Measurements from ENCODE around the gene IGF1R. TPM values are rescaled to one million over a fixed set of nuclear protein-coding genes. Genes with fewer than 3 reads are reported as not detected.

The IGF1R gene
- total and polyA plus RNA-seq, 12 donors = 8.6 to 138 (median 66.0) TPM

DNA sequence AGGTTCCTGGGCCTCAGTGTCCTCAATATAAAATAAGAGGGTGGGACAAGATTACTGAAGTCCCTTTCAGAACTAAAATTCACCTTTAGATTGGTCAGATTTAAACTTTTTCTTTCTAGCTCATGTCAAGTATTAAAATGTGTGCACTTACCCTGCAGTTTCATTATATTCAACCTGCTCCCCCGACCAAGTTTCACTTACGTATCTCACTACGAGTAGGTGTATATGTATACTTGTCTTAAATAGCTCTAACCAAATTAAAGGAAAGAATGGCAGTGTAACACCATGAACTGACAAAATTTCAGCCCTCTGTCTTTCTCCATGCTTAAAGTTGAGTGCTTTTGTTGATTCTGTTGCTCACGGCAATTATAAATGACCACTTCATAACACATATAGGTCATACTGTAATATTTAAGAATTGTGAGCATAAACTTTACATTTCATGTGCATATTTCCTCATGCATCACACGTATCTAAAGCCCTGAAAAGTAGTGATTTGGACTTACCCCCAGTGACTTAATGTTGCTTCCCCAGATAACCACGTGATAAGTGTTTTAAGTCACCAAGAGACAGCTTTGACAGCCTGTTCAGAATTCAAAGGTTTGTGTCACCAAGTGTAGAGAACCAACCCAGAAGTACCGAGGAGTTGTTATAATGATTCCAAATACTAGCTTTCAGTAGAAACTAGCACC lies 289.2 kb downstream of the IGF1R start:
- whole genome bisulfite sequencing, 4 donors = 90 to 94% (median 93%) methylated on average over 7 of the region's 7 CpGs
- DNase-seq = no peak
- H3K9me3 ChIP-seq (replicated peaks in 1 of 3) = no peaks in the 10 kb centered on the region
- H3K36me3 ChIP-seq (replicated peaks in 1 of 2) = peaks cover 0 to 55% of the 10 kb centered on the region in 2 donors
- H3K4me3 ChIP-seq = no peak overlapping the region
- no peak for TF ChIP-seq POLR2A (IDR thresholded peaks at IDR 0.05)
- TF ChIP-seq, protein P1, sequence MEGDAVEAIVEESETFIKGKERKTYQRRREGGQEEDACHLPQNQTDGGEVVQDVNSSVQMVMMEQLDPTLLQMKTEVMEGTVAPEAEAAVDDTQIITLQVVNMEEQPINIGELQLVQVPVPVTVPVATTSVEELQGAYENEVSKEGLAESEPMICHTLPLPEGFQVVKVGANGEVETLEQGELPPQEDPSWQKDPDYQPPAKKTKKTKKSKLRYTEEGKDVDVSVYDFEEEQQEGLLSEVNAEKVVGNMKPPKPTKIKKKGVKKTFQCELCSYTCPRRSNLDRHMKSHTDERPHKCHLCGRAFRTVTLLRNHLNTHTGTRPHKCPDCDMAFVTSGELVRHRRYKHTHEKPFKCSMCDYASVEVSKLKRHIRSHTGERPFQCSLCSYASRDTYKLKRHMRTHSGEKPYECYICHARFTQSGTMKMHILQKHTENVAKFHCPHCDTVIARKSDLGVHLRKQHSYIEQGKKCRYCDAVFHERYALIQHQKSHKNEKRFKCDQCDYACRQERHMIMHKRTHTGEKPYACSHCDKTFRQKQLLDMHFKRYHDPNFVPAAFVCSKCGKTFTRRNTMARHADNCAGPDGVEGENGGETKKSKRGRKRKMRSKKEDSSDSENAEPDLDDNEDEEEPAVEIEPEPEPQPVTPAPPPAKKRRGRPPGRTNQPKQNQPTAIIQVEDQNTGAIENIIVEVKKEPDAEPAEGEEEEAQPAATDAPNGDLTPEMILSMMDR (IDR thresholded peaks at IDR 0.05) = no peak
- no peaks in the 10 kb centered on the region for H3K27me3 ChIP-seq
- peaks cover 10 to 11% of the 10 kb centered on the region in 2 donors for H3K4me1 ChIP-seq (replicated peaks in 1 of 2)
- H3K27ac ChIP-seq = no peak overlapping the region
- intact Hi-C loops (cut with DNase I) = no loop called here

DNA sequence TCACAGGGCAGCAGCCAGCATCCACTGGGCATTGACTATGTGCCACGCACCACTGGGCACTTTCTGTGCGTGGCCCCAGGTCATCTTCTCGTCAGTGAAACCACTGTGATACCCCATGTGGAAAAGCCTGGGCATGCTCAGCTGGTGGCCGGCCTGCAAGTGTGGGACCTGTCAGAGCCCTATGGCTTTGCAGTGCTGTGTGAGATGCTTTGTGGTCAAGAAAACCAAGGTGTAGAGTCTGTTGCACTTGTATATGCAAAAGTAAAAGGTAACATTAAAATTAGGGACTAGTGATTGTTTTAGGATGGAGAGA lies 289.7 kb downstream of the IGF1R start:
- Histone ChIP-seq H3K36me3 (replicated peaks in 1 of 2) (peaks cover 0 to 58% of the 10 kb centered on the region in 2 donors), H3K4me3 (no peak overlapping the region), H3K27ac (no peak overlapping the region), H3K9me3 (replicated peaks in 1 of 3) (no peaks in the 10 kb centered on the region), H3K27me3 (no peaks in the 10 kb centered on the region), H3K4me1 (replicated peaks in 1 of 2) (peaks cover 10 to 11% of the 10 kb centered on the region in 2 donors)
- DNase-seq = no peak
- intact Hi-C loops (cut with DNase I) = no loop called here
- WGBS, 4 donors = 92 to 100% (median 94%) methylated on average over 2 to 4 of the region's 4 CpGs
- no peak for TF ChIP-seq POLR2A (IDR thresholded peaks at IDR 0.05)
- TF ChIP-seq, protein P1 (IDR thresholded peaks at IDR 0.05) = no peak

DNA sequence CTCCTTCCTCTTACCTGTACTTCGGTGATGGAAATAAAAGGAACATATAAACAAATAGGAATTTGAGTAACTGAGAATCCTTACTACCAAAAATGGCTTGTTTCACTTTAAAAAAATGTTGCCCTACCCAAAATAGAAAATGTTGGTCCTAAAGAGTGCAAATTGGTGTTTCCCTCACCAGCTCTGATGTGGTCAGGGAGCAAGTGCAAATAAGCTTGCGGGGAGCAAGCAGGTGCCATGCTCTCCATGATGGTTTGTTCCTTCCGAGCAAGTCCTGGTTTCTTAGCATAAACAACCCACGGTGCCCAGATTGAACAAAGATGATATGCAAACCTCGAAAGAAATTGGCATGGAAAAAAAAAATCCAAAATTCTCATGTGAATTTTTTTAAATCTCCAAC lies 290.5 kb downstream of the IGF1R start:
- Histone ChIP-seq H3K27ac (no peak overlapping the region), H3K9me3 (replicated peaks in 1 of 3) (no peaks in the 10 kb centered on the region), H3K4me1 (replicated peaks in 1 of 2) (peaks cover 10 to 18% of the 10 kb centered on the region in 2 donors), H3K36me3 (replicated peaks in 1 of 2) (peaks cover 0 to 54% of the 10 kb centered on the region in 2 donors), H3K27me3 (no peaks in the 10 kb centered on the region), H3K4me3 (no peak overlapping the region)
- intact Hi-C loops (cut with DNase I) = no loop called here
- TF ChIP-seq POLR2A (IDR thresholded peaks at IDR 0.05) = no peak
- TF ChIP-seq, protein P1 (IDR thresholded peaks at IDR 0.05) = no peak
- 93 to 96% (median 95%) methylated on average over 5 of the region's 5 CpGs for WGBS, 4 donors
- no peak for DNase-seq

DNA sequence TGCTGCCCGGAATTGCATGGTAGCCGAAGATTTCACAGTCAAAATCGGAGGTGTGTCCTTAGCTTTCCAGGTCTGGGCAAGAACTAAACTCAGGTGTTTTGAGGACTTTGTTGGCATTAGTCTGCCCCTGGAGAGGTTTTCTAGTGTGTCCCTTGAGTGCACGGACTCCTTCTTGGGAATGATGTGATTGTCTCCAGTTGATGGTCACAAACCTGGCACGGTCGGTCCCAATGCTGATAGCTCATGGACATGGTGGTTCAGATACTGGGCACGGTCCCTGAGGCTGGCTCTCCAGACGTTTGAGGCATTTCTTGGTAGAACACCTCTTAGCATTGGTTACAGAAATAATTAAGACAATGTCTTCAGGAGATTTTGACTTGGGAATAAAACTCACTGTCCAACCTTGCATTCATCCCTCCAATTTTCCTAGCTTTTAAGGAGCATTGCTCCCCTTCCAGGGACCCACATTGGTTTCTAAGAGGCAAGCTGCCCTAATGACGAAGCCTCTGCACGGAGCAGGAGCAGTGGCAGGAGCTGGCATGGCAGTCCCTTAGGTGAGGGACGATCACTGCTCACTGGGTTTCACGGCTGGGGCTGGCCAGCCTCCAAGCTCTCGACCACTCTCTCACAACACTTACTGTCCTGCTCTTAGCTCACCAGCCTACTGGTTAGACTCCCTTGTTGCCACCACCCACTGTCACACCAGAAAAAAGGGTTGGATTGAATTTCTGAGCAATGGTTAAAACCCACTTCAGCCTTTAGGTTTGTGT lies 291.2 kb downstream of the IGF1R start:
- no peak overlapping the region for H3K27ac ChIP-seq
- DNase-seq = no peak
- TF ChIP-seq, protein P1 (IDR thresholded peaks at IDR 0.05) = no peak
- no peak for TF ChIP-seq POLR2A (IDR thresholded peaks at IDR 0.05)
- peaks cover 0 to 54% of the 10 kb centered on the region in 2 donors for H3K36me3 ChIP-seq (replicated peaks in 1 of 2)
- 82 to 90% (median 87%) methylated on average over 13 of the region's 13 CpGs for WGBS, 4 donors
- peaks cover 10 to 25% of the 10 kb centered on the region in 2 donors for H3K4me1 ChIP-seq (replicated peaks in 1 of 2)
- intact Hi-C loops (cut with DNase I) = no loop called here
- H3K4me3 ChIP-seq = no peak overlapping the region
- no peaks in the 10 kb centered on the region for H3K27me3 ChIP-seq
- H3K9me3 ChIP-seq (replicated peaks in 1 of 3) = no peaks in the 10 kb centered on the region

All from adrenal gland (tissue), 12 donors.